GM21526 (cell line): Measurements from ENCODE around the gene NEUROG1.

ENCODE experiments used
- ATAC-seq: cut with Tn5 transposase; IDR thresholded peaks from one replicate; pipeline ENCODE4 v1.9.1; 2021; ENCODE audit warnings: moderate library complexity; ENCODE audit not compliant: unreplicated experiment, low FRiP score

NEUROG1 gene

DNA sequence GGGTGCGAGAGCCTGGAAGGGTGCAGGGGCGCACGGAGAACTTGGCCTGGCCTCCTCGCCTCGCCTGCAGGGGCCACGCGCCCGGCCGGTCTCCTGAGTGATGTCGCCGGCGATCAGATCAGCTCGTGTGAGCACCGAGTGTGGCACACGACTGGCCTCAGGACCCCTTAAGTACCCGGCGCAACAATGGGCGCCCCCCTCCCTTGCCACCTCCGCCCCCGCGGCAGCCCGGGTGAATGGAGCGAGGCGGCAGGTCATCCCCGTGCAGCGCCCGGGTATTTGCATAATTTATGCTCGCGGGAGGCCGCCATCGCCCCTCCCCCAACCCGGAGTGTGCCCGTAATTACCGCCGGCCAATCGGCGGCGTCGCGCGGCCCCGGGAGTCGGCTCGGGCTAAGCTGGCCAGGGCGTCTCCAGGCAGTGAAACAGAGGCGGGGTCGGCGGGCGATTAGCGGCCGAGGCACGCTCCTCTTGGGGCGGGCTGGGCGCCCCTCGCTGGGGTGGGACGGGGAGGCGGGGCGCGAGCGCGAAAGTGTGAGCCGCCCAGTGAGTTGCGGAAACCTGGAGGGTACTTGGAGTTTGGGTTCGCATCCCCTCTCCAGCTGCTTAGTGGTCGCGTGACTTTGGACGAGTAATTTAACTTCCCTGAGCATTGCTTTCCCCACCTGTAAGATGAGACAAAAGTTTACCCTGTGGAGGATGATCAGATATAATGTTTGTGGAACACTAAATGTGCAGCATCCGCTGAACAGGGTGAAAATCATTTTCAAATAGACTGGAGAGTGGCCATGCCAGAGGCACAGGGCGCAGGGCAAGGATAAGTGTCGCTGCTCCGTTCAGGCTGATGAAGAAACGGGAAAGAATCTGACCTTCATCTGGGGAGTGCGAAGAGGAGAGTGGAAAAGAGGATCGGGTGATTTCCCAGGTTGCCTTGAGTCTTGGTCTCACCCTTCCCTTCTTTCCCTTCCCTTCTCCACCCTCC is at the start of gene NEUROG1:
TSS of gene NEUROG1 (minus strand) at position 145 of the 982 bp plus-strand sequence. CDS start 274 bp downstream, outside the sequence.
- ATAC-seq, result no peak

GRCh38 chr5:135584918-135585317 is 49.2 kb upstream of the NEUROG1 start:
- ATAC-seq, result no peak

- no peak for ATAC-seq
Measured at GRCh38 chr5:135584276-135584675, 48.5 kb upstream of the NEUROG1 start.

GRCh38 chr5:135582099-135582781 is 46.5 kb upstream of the NEUROG1 start:
- no peak for ATAC-seq

DNA sequence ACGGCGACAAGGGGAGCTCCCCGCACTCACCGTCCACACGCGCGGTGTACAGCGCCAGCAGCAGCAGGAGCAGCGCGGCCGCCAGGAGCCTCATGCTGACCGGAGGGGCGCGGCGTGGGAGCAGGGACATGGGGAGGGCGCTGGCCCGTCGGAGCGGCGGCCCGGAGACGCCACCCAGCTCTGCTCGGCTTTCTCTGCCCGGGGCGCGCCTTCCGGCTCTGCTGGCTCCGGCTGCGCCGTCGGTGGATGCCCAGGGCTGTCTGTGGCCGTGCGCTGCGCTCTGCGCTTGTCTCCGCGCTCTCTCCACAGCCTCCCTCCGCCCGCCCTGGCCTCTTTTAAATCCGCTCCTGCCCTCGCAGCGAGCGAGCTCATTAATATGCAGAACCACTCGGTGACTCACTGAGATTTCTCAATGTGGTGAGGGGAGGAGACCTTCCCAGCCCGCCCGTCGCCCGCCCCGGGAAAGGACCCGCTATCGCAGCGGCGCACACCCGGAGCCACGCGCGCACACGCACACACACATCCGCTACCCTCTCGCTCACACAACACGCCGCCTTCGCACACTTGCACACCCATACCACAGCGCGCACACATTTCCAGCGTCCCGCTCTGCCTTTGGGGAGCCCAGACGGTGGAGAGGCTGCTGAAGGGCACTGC is 43.0 kb upstream of the NEUROG1 start, which contains the start of gene CXCL14:
TSS of gene CXCL14 (minus strand) at position 307 of the 657 bp plus-strand sequence. CDS start at position 94, 213 bp downstream.
- ATAC-seq, result no peak

- no peak for ATAC-seq
Measured at GRCh38 chr5:135578305-135578684, 42.5 kb upstream of the NEUROG1 start.

DNA sequence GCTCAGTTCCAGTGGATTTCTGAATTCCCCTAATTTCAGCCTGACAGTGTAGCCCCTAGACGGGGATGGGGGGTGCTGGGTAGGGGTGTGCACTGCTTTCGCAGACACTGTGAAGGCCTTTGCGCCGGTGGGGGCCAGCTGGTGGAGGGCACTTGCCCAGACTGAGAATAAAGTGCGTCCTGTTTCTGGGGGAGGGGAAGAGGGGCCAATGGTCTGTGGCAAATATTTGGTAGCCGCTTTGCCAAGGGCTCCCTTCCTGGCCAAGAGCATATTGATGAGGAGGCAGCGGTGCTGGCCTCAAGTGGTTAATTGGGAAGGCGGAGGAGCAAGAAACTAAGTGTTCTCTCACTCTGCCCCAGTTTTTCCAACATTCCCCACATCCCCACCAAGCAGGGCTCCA is 41.7 kb upstream of the NEUROG1 start:
- no peak for ATAC-seq

DNA sequence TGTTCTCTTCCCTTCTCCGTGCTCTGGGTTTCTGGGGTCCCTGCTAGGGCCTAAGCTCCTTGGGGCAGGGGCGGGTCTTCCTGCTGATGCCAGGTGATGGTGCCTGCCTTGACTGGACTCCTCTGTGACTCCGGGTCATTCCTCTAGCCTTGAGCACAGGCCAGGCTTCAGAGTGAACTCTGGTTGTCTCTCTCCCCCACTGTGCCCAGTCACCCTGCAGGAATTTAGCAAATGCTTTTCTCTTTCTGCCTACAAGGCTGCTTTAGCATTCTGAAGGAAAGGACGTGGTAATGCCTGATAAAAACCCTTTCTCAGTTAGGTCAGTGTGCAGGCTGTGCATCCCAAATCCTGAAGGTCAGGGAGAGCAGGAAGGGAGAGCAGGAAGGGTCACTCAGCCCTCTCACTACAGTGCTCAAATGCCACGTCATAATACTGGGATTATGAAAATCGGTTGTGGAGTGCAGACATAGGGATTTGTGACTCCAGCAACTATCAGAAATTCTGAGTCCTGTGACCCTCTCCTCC is 40.4 kb upstream of the NEUROG1 start:
- ATAC-seq, result no peak

GRCh38 chr5:135574493-135574892 is 38.7 kb upstream of the NEUROG1 start:
- no peak for ATAC-seq

DNA sequence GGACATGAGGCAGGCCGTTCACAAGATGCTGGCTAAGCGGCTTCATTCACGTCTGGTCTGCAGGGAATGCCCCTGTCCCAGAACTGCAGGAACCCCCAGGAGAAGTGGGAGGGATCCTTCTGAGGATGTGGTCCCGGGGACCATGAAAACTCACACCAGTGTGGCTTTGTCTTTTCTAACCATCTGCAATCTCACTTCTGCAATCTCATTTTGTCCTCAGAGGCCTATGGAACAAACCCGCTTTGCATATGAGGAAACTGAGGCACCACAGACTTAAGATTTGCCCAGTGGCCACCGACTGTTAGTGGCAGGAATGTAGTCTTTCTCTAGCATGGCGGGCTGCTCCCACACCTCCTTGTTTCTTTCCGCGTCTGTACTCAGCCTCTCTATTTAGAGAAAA is 36.1 kb upstream of the NEUROG1 start:
- no peak for ATAC-seq

GRCh38 chr5:135571066-135571609 is 35.4 kb upstream of the NEUROG1 start:
- ATAC-seq, result no peak

DNA sequence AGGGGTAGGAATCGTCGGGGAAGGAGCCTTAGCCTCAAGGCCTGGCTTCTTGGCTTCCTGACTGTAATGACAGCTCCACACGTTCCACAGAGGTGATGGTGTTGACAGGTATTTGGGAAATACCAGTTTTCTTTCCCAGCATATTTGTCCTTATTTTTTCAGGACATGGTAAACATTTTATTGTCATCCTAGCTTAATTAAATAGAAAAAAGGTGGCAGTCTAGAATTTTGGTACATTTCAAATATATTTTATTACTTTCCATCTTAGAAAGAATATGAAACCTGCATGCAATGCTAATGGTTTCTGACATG is 34.6 kb upstream of the NEUROG1 start:
- no peak for ATAC-seq

DNA sequence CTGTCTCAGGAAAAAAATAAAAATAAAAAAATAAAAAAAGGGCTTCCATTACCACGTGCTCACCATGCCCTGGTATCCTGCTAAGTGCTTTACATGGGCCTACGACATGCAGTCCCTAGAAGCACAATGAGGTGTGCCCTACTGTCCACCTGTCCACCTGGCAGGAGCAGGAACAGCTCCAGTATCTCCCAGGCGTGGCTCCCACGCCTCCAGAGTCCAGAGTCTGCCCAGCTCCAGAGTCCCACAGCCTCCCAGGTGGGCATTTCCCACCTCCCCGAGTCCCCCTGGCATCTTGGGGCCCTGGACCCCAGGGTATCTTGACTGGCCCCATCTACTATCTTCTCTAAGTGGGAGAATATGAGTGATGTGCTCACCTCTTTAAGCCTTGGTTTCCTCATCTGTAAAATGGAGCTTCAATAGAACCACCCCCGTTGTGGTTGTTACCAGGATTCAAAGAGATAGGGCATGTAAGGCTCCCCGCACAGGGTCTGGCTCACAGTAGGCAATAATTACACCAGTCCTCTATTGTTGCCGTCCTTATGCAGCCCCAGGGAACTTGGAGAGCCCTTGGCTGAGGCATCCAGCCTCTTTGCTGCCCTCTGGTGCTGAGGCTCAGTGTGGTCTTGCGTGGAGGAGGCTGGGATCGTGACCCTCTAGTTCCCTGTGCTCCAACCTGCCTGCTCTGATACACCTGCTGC is 34.1 kb upstream of the NEUROG1 start:
- ATAC-seq, result no peak

GRCh38 chr5:135568923-135569360 is 33.2 kb upstream of the NEUROG1 start:
- ATAC-seq, result no peak

GRCh38 chr5:135568246-135568645 is 32.5 kb upstream of the NEUROG1 start:
- ATAC-seq, result no peak

DNA sequence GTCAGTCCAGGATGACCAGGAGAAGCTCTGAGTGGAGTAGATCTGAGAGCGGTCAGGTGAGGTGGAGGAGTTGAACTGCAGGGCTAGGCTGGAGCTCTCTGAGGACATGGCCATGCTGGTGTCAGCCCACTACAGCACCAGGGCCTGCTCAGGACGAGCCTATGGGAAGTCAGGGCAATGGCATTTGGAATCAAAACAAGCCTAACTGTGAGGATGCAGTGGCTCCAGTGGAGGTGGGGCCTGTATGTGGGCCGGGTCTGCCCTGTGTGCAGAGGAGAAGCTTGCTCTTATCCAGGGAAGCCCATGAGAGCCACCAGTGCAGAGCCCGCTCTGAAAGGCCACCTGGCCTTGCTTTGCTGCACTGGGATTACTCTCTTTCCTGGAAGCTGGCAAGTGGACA is 31.9 kb upstream of the NEUROG1 start:
- no peak for ATAC-seq

DNA sequence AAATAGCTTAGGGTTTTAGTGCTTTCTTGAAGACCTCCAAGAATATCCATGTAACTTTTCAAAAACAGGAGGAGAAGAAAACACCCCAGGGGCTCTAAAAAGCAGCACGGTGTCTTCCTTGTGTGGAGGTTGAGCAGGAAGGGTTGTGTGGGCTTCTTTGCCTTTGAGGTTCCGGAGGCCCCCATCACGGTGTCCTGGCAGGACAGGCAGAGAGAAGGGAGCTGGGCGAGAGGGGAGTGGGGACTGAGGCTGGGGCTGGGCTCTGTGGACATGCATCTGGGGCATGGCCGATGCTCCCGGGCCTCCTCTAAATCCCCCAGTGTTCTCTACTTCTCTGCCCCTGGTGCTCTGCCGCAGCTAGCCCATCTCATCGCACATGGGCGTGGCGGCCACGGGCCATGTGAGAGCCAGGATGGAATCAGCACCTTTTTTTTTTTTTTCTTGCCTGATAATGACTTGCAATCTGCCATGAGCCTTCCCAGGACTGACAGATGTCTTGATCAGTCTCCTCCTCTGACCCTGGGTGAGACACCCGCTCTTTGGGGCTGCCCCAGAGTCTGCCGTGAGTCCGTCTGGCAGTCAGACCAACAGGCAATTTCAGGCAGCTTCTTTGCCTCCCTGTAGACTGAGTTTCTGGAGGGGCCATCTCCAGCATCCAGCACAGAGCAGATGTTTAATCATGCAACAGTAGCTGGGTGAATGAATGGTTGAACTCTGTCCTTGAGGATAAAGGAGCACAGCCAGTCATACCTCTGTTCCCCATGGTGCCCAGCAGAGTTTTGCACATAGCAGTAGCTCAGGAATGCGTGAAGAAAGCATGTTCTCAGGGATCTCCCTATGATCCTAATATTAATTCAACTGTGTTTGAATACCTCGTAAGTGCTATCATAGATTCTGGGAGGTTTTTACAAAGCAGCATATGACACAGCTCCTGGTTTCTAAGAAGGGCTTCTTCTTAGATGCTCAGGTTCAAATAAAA is 30.9 kb upstream of the NEUROG1 start:
- ATAC-seq, result no peak

DNA sequence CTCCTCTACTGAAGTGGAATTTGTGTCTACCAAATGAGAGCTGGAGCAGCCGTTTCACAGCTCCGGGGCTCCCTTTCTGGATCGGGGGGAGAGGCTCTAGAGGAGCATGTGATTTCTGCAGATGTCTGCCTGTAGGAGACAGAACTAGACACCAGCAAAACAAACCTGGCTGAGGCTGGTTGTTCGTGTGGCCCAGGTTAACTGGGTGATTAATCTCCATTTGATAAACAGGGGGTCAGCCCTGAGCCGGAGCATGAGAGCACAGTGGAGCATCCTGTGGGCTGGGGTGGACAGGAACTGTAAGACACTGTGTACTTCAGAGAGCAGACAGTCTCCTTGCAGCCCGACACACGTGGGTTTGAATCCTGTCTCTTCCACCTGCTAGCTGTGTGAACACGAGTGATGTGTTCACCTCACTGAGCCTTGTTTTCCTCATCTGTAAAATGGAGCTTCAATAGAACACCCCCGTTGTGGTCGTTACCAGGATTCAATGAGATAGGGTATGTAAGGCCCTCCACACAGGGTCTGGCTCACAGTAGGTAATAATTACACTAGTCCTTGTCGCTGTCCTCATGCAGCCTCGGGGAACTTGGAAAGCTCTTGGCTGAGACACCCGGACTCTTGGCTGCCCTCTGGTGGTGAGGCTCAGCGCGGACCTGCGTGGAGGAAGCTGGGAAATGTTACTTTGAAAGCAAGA is 30.1 kb upstream of the NEUROG1 start:
- peak; percentile 56 for ATAC-seq
